H1 (cell line): Measurements from ENCODE around the gene GFAP. TPM values are rescaled to one million over a fixed set of nuclear protein-coding genes. Genes with fewer than 3 reads are reported as not detected.
A peak's percentile ranks its signal among the peaks of the same experiment; 100 is the strongest.

Experiments used
- CTCF ChIA-PET: fragments of 300-600 bp; sonication (Branson Sonifier 250); formaldehyde crosslinking; loops from one replicate; lab custom pipeline; 2021; ENCODE audit not compliant: partially characterized antibody; lab: Charles Lee
- POLR2A ChIA-PET: fragments of 300-600 bp; sonication (Branson Sonifier 250); formaldehyde crosslinking; loops from one replicate; lab custom pipeline; 2021; ENCODE audit warnings: inconsistent platforms; ENCODE audit not compliant: partially characterized antibody; lab: Charles Lee
- DNase-seq, 2 experiments: peaks; one replicate each; pipeline versions ENCODE4 v3.0.0 to v3.0.0-alpha.2; 2010 to 2022; ENCODE audit warnings: low spot score in 2 of 2, low read depth in 1 of 2, mixed read lengths in 1 of 2
- FAIRE-seq: peaks from 2 replicates; lab custom pipeline; 2011; peaks lifted over from hg19 to GRCh38; lab: Jason Lieb, UNC
- H2AFZ ChIP-seq: 2 replicates; pipeline ENCODE4 v1.8.1; 2012; ENCODE audit warnings: low read length, inconsistent platforms
- H2AK5ac ChIP-seq: 2 replicates; pipeline ENCODE4 v1.6.1; 2013; ENCODE audit warnings: low read depth, low read length
- H2BK120ac ChIP-seq: replicated peaks from 2 replicates; pipeline ENCODE3; 2013; ENCODE audit warnings: low read depth, low read length, inconsistent platforms
- H2BK12ac ChIP-seq: 2 replicates; pipeline ENCODE4 v1.6.1; 2013; ENCODE audit warnings: low read depth, low read length
- H2BK15ac ChIP-seq: 2 replicates; pipeline ENCODE4 v1.6.1; 2013; ENCODE audit warnings: low read length
- H2BK20ac ChIP-seq: 2 replicates; pipeline ENCODE4 v1.6.1; 2013; ENCODE audit warnings: low read length
- H2BK5ac ChIP-seq: 2 replicates; pipeline ENCODE4 v1.6.1; 2013; ENCODE audit warnings: low read depth, low read length
- H3K14ac ChIP-seq: 2 replicates; pipeline ENCODE4 v1.6.1; 2013; ENCODE audit warnings: inconsistent platforms; ENCODE audit not compliant: insufficient read length
- H3K18ac ChIP-seq: 2 replicates; pipeline ENCODE4 v1.6.1; 2013; ENCODE audit warnings: low read length; ENCODE audit errors: extremely low read depth
- H3K23ac ChIP-seq: 2 replicates; pipeline ENCODE4 v1.6.1; 2013; ENCODE audit warnings: inconsistent platforms; ENCODE audit not compliant: insufficient read length
- H3K23me2 ChIP-seq: 2 replicates; pipeline ENCODE4 v1.6.1; 2013; ENCODE audit warnings: low read depth, low read length
- H3K27ac ChIP-seq: 2 replicates; pipeline ENCODE4 v1.6.1; 2011; ENCODE audit warnings: low read depth, low read length, inconsistent platforms
- H3K27me3 ChIP-seq, 4 experiments: replicated peaks in 1 of 4; 1 replicate in 1 of 4; 2 replicates in 3 of 4; pipeline versions ENCODE4 v1.6.1 to v1.8.1; 2011 to 2013; ENCODE audit warnings: low read length in 3 of 4, mild to moderate bottlenecking in 3 of 4, inconsistent platforms in 2 of 4, mixed read lengths in 2 of 4, moderate library complexity in 1 of 4; ENCODE audit not compliant: control insufficient read depth in 3 of 4, insufficient read depth in 3 of 4; ENCODE audit errors: extremely low read depth in 1 of 4
- H3K36me3 ChIP-seq, 4 experiments: 2 replicates each; pipeline versions ENCODE4 v1.6.1 to v1.8.1; 2011 to 2013; ENCODE audit warnings: mild to moderate bottlenecking in 4 of 4, low read length in 3 of 4, moderate library complexity in 2 of 4, control low read depth in 1 of 4, inconsistent platforms in 1 of 4; ENCODE audit not compliant: insufficient read depth in 4 of 4, control insufficient read depth in 2 of 4
- H3K4ac ChIP-seq: replicated peaks from 2 replicates; pipeline ENCODE3; 2013; ENCODE audit warnings: low read length, low read depth, mixed read lengths, inconsistent platforms; ENCODE audit not compliant: insufficient read length
- H3K4me1 ChIP-seq, 4 experiments: replicated peaks in 1 of 4; 1 replicate in 1 of 4; 2 replicates in 3 of 4; pipeline versions ENCODE4 v1.6.1 to v1.8.1; 2011 to 2013; ENCODE audit warnings: low read length in 3 of 4, inconsistent platforms in 2 of 4, mixed read lengths in 1 of 4; ENCODE audit not compliant: insufficient read depth in 4 of 4, control insufficient read depth in 3 of 4
- H3K4me2 ChIP-seq, 2 experiments: 2 replicates each; pipeline versions ENCODE4 v1.6.1 to v1.8.1; 2011 to 2013; ENCODE audit warnings: low read depth in 2 of 2, low read length in 2 of 2, control low read depth in 1 of 2, inconsistent platforms in 1 of 2, mild to moderate bottlenecking in 1 of 2; ENCODE audit not compliant: insufficient read depth in 1 of 2
- H3K4me3 ChIP-seq, 4 experiments: fragments of 200-600, 300-600 bp in 1 of 4; sonication (generic), shearing (Covaris generic), sonication (Bioruptor Twin) in 1 of 4; 2 replicates each; pipeline versions ENCODE4 v1.5.1 to v1.8.1; 2011 to 2016; ENCODE audit warnings: low read length in 4 of 4, low read depth in 3 of 4, control low read depth in 2 of 4, inconsistent platforms in 2 of 4, mild to moderate bottlenecking in 2 of 4, mixed read lengths in 1 of 4, moderate library complexity in 1 of 4; ENCODE audit not compliant: insufficient read depth in 2 of 4; ENCODE audit errors: extremely low read depth in 1 of 4
- H3K56ac ChIP-seq: replicated peaks from 2 replicates; pipeline ENCODE3; 2013; ENCODE audit warnings: low read depth, mild to moderate bottlenecking, mixed read lengths, low read length, inconsistent platforms; ENCODE audit not compliant: insufficient read length
- H3K79me1 ChIP-seq: 2 replicates; pipeline ENCODE4 v1.6.1; 2013; ENCODE audit warnings: low read depth, low read length, control low read depth
- H3K79me2 ChIP-seq, 2 experiments: 2 replicates each; pipeline versions ENCODE4 v1.6.1 to v1.8.1; 2012 to 2013; ENCODE audit warnings: low read length in 2 of 2, mild to moderate bottlenecking in 2 of 2, inconsistent platforms in 1 of 2; ENCODE audit not compliant: insufficient read depth in 2 of 2, control insufficient read depth in 1 of 2
- H3K9ac ChIP-seq, 4 experiments: replicated peaks in 1 of 4; 1 replicate in 1 of 4; 2 replicates in 3 of 4; pipeline versions ENCODE4 v1.6.1 to v1.8.1; 2011 to 2013; ENCODE audit warnings: low read depth in 3 of 4, low read length in 3 of 4, control low read depth in 2 of 4, mild to moderate bottlenecking in 2 of 4, moderate library complexity in 2 of 4, inconsistent platforms in 1 of 4; ENCODE audit errors: extremely low read depth in 1 of 4
- H3K9me3 ChIP-seq, 2 experiments: 2 replicates each; pipeline versions ENCODE4 v1.6.1 to v1.8.1; 2012 to 2013; ENCODE audit warnings: mild to moderate bottlenecking in 2 of 2, moderate library complexity in 2 of 2, control low read depth in 1 of 2, inconsistent platforms in 1 of 2, low read depth in 1 of 2, low read length in 1 of 2, mixed read lengths in 1 of 2; ENCODE audit not compliant: insufficient read depth in 2 of 2
- H4K20me1 ChIP-seq, 2 experiments: replicated peaks in 1 of 2; 2 replicates each; pipeline versions ENCODE3 to v1.8.1; 2011 to 2013; ENCODE audit warnings: inconsistent platforms in 2 of 2, low read length in 2 of 2, mild to moderate bottlenecking in 1 of 2; ENCODE audit not compliant: insufficient read depth in 2 of 2, control insufficient read depth in 1 of 2
- H4K5ac ChIP-seq: 2 replicates; pipeline ENCODE4 v1.6.1; 2013; ENCODE audit warnings: low read length, low read depth, mixed read lengths, inconsistent platforms; ENCODE audit not compliant: insufficient read length
- H4K8ac ChIP-seq: 2 replicates; pipeline ENCODE4 v1.8.0; 2013; ENCODE audit warnings: mild to moderate bottlenecking, moderate library complexity, low read length, inconsistent platforms; ENCODE audit not compliant: insufficient read depth; ENCODE audit errors: extremely low read depth
- H4K91ac ChIP-seq: replicated peaks from 2 replicates; pipeline ENCODE3; 2013; ENCODE audit warnings: low read length, mixed read lengths, inconsistent platforms; ENCODE audit not compliant: insufficient read length
- ATF3 ChIP-seq: IDR thresholded peaks from 2 replicates; pipeline ENCODE4 v1.6.1; 2011; ENCODE audit warnings: low read depth, mild to moderate bottlenecking, low read length; ENCODE audit not compliant: insufficient read depth
- BCL11A ChIP-seq, 2 experiments: IDR thresholded peaks; one replicate each; pipeline ENCODE4 v1.6.1; 2011; ENCODE audit warnings: low read depth in 2 of 2, low read length in 2 of 2, mild to moderate bottlenecking in 2 of 2
- CBX5 ChIP-seq: fragments of 300-800, 300-1000 bp; sonication (generic); IDR thresholded peaks from 2 replicates; pipeline ENCODE4 v1.7.1; 2016; ENCODE audit warnings: antibody characterized with exemption, low read length, low read depth
- CHD1 ChIP-seq: IDR thresholded peaks from 2 replicates; pipeline ENCODE4 v1.6.1; 2012; ENCODE audit warnings: low read depth, low read length, improper control_type of control experiment
- CHD2 ChIP-seq: IDR thresholded peaks from 2 replicates; pipeline ENCODE4 v1.6.1; 2012; ENCODE audit warnings: low read length, improper control_type of control experiment
- JUND ChIP-seq: IDR thresholded peaks from 2 replicates; pipeline ENCODE4 v1.6.1; 2011; ENCODE audit warnings: mild to moderate bottlenecking, improper control_type of control experiment, low read length
- PHF8 ChIP-seq: fragments of 200-600 bp; sonication (generic); conservative IDR thresholded peaks from 2 replicates; pipeline ENCODE4 v1.7.1; 2012; ENCODE audit warnings: low read depth, mild to moderate bottlenecking, inconsistent platforms, low read length, moderate library complexity
- SP2 ChIP-seq: IDR thresholded peaks from 2 replicates; pipeline ENCODE4 v1.6.1; 2012; ENCODE audit warnings: mild to moderate bottlenecking, low read length, inconsistent platforms
- WGBS, 2 experiments: shearing (Covaris generic) in 1 of 2; methylation state at CpG; one replicate each; pipeline versions ENCODE4 v1.1.6 to v1.1.7; 2013 to 2015; ENCODE audit warnings: low lambda C conversion rate in 2 of 2, mixed read lengths in 2 of 2, inconsistent platforms in 1 of 2, low coverage in 1 of 2, missing lambda C conversion rate in 1 of 2; ENCODE audit not compliant: insufficient replicate concordance in 2 of 2, insufficient coverage in 1 of 2, insufficient read length in 1 of 2; ENCODE audit errors: extremely low coverage in 1 of 2, missing lambda C conversion rate in 1 of 2; 5-methylcytosine and 5-hydroxymethylcytosine counted together
- polyA plus RNA-seq, 7 experiments: library from polyadenylated mRNA; depleted of rRNA in 3 of 7; stranded (reverse) in 5 of 7; unstranded in 2 of 7; fragments of >200 nt in 5 of 7; fragments of 200-250 nt in 2 of 7; gene quantifications; 1 replicate in 5 of 7; 2 replicates in 1 of 7; 4 replicates in 1 of 7; pipeline versions ENCODE4 v1.2.1 to v1.2.3, GENCODE V29; 2011 to 2013; ENCODE audit warnings: missing spikeins in 2 of 7, mixed read lengths in 2 of 7
- total RNA-seq: library from RNA; stranded (reverse); fragmentation: NEBNext Ultra II Directional; extraction: Animal tissue kit (Norgen Biotek cat#: 25700); gene quantifications from 2 replicates; pipeline ENCODE4 v1.2.1, GENCODE V29; 2021

The GFAP gene
- total and polyA plus RNA-seq, 2 of the 8 experiments (the other 6 are each of a cell fraction or from before 2014, with no cell fraction given): 1.3 to 1.5 TPM

GRCh38 chr17:44915862-44916780, 821 bp upstream of the GFAP start:
- Histone ChIP-seq H3K4ac (no peak overlapping the region), H3K56ac (no peak overlapping the region), H3K4me3 (no peak overlapping the region), H3K9ac (no peak overlapping the region), H2BK12ac (no peak overlapping the region), H2AK5ac (no peak overlapping the region), H3K36me3 (no peaks in the 10 kb centered on the region), H3K4me2 (no peak overlapping the region), H2BK15ac (no peak overlapping the region), H3K79me2 (no peaks in the 10 kb centered on the region), H3K18ac (no peak overlapping the region), H3K27ac (no peak overlapping the region), H4K20me1 (no peaks in the 10 kb centered on the region), H3K9me3 (no peaks in the 10 kb centered on the region), H3K4me1 (peaks cover 6 to 15% (median 12%) of the 10 kb centered on the region in 4 experiments), H3K23ac (no peak overlapping the region), H3K14ac (no peak overlapping the region), H4K5ac (no peak overlapping the region), H2BK120ac (no peak overlapping the region), H2AFZ (no peak overlapping the region), H4K91ac (no peak overlapping the region), H2BK20ac (no peak overlapping the region), H4K8ac (0 out of 2 replicates have a peak overlapping the region, but pooled peaks have one; percentile 6), H3K79me1 (no peaks in the 10 kb centered on the region), H2BK5ac (no peak overlapping the region), H3K27me3 (peaks cover 0 to 21% (median 14%) of the 10 kb centered on the region in 4 experiments; a peak in 6 of 7 replicates), H3K23me2 (peaks cover 6% of the 10 kb centered on the region)
- no peak for DNase-seq
- FAIRE-seq: no peak
- TF ChIP-seq CHD2: no peak
- TF ChIP-seq SP2: no peak
- no peak for TF ChIP-seq PHF8
- no peak for TF ChIP-seq JUND
- TF ChIP-seq ATF3: no peak
- TF ChIP-seq CBX5: no peak
- no peak for TF ChIP-seq CHD1
- no peak for TF ChIP-seq BCL11A (IDR thresholded peaks at IDR 0.05; ENCODE audit: low read depth in 2 of 2, low read length in 2 of 2)
- ChIA-PET CTCF (interaction anchor here (0.6 to 1.5 kb wide), 6 partner anchors 14 to 453 kb away, joined by 3 to 4 read pairs (median 3); no protein-coding TSS in a partner anchor), POLR2A (no interaction called here)
- 86% methylated on average over 11 of the region's 11 CpGs; no CpG with 5 or more reads in 1 of the 2 experiments for WGBS, 2 experiments
